GM19238 (cell line): ENCODE results near the gene BPNT1.

Experiments
- DNase-seq: peaks from one replicate; pipeline ENCODE4 v3.0.0; 2011; ENCODE audit warnings: low spot score; ENCODE audit not compliant: insufficient read length

BPNT1 gene

DNA sequence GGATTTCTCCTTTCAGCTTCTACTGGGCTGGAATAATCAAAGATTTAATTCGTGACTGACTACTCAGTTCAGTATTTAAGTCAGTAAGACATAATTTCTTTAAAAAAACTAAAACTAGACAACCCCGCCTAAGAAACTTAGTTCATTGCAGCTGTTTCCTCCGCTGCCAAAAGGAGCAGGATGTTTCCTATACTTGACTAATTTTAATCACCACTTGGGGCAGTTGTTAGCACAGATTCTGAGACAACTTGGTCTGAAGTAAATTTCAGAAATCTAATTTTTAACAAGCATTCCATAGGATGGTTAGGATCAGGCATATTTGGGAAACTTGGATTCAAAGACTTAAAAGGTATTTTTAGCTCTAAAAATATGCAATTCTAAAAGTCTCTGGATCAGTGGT, 77.3 kb downstream of the BPNT1 start:
- no peak for DNase-seq

DNA sequence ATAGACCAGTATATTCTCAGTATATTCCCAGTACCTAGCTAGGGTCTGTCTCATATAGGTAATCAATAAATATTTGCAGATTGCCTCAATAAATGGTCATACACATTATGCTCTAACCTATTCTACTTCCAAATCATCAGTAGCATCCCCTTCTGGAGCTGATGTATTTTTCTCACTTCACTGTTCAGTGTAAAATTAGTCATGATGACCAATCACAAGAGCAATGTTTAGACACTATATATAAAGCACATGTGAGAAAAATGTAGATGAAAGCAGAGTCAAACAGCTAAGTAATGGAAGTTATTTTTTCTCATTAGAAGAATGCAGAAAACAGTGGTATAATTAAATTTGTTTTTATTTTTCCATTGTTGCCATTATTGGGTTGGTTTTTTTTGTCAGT, 78.0 kb downstream of the BPNT1 start:
- DNase-seq, result no peak
